Measurements from ENCODE around the gene CETP. TPM values are rescaled to one million over a fixed set of nuclear protein-coding genes. Genes with fewer than 3 reads are reported as not detected.

Gene CETP
- total and polyA plus RNA-seq, 2 of the 8 experiments (the other 6 are each of a cell fraction or from before 2014, with no cell fraction given): not detected

DNA sequence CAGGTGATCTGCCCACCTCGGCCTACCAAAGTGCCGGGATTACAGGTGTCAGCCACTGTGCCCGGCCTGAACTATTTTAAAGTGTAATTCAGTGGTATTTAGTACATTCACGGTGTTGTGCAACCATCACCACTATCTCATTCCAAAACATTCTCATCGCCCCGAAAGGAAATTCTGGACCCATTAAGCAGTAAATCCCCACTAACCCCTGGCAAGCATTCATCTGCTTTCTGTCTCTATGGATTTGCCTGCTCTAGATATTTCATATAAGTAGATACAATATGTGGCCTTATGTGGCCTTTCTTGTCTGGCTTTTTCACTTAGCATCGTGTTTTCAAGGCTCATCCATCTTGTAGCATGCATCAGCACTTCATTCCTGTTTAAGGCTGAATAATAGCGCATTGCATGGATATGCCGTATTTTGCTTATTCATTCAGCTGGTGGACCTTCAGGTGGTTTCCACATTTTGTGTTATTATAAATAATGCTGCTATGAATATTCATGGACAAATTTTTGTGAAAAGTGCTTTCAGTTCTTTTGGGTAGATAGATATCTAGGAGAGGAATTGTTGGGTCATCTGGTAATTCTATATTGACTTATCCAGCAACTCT, 38.2 kb upstream of the CETP start:
- Histone ChIP-seq H3K79me1 (ENCODE audit: low read depth, low read length) (no peaks in the 10 kb centered on the region), H3K27ac (ENCODE audit: low read depth, low read length) (no peak overlapping the region), H3K4ac (replicated peaks; ENCODE audit: insufficient read length, low read depth, low read length) (no peak overlapping the region), H4K8ac (ENCODE audit: extremely low read depth, insufficient read depth, low read length) (no peak overlapping the region), H3K4me3 (ENCODE audit: extremely low read depth in 1 of 4, insufficient read depth in 2 of 4, low read depth in 3 of 4, low read length in 4 of 4) (no peak overlapping the region), H2BK20ac (ENCODE audit: low read length) (no peak overlapping the region), H3K14ac (ENCODE audit: insufficient read length) (no peak overlapping the region), H3K23ac (ENCODE audit: insufficient read length) (no peak overlapping the region), H2BK120ac (replicated peaks; ENCODE audit: low read depth, low read length) (no peak overlapping the region), H3K79me2 (ENCODE audit: control insufficient read depth in 1 of 2, insufficient read depth in 2 of 2, low read length in 2 of 2) (no peaks in the 10 kb centered on the region), H4K5ac (ENCODE audit: insufficient read length, low read depth, low read length) (no peak overlapping the region), H4K91ac (replicated peaks; ENCODE audit: insufficient read length, low read length) (no peak overlapping the region), H2AFZ (ENCODE audit: low read length) (no peak overlapping the region), H3K36me3 (ENCODE audit: control insufficient read depth in 2 of 4, insufficient read depth in 4 of 4, low read length in 3 of 4) (no peaks in the 10 kb centered on the region), H3K56ac (replicated peaks; ENCODE audit: insufficient read length, low read depth, low read length) (no peak overlapping the region), H3K23me2 (ENCODE audit: low read depth, low read length) (no peaks in the 10 kb centered on the region), H3K4me2 (ENCODE audit: insufficient read depth in 1 of 2, low read depth in 2 of 2, low read length in 2 of 2) (no peak overlapping the region), H2BK5ac (ENCODE audit: low read depth, low read length) (no peak overlapping the region), H3K9me3 (ENCODE audit: insufficient read depth in 2 of 2, low read depth in 1 of 2, low read length in 1 of 2) (no peaks in the 10 kb centered on the region), H3K27me3 (replicated peaks in 1 of 4; ENCODE audit: control insufficient read depth in 3 of 4, extremely low read depth in 1 of 4, insufficient read depth in 3 of 4, low read length in 3 of 4) (no peaks in the 10 kb centered on the region), H3K4me1 (replicated peaks in 1 of 4; ENCODE audit: control insufficient read depth in 3 of 4, insufficient read depth in 4 of 4, low read length in 3 of 4) (no peaks in the 10 kb centered on the region), H2BK12ac (ENCODE audit: low read depth, low read length) (no peak overlapping the region), H2BK15ac (ENCODE audit: low read length) (no peak overlapping the region), H3K18ac (ENCODE audit: extremely low read depth, low read length) (no peak overlapping the region), H3K9ac (replicated peaks in 1 of 4; ENCODE audit: extremely low read depth in 1 of 4, low read depth in 3 of 4, low read length in 3 of 4) (no peak overlapping the region), H2AK5ac (ENCODE audit: low read depth, low read length) (no peak overlapping the region), H4K20me1 (replicated peaks in 1 of 2; ENCODE audit: control insufficient read depth in 1 of 2, insufficient read depth in 2 of 2, low read length in 2 of 2) (no peaks in the 10 kb centered on the region)
- ChIA-PET POLR2A (ENCODE audit: partially characterized antibody) (interaction anchor here (1.1 kb wide), 1 partner anchor 9 kb away, joined by 4 read pairs; no protein-coding TSS in a partner anchor), CTCF (ENCODE audit: partially characterized antibody) (no interaction called here)
- DNase-seq (ENCODE audit: low read depth in 1 of 2, low spot score in 2 of 2): no peak
- FAIRE-seq: no peak
- WGBS, 2 experiments (ENCODE audit: extremely low coverage in 1 of 2, insufficient coverage in 1 of 2, insufficient read length in 1 of 2, insufficient replicate concordance in 2 of 2, low coverage in 1 of 2, low lambda C conversion rate in 2 of 2, missing lambda C conversion rate in 1 of 2): 91% methylated on average over 9 of the region's 9 CpGs; no CpG with 5 or more reads in 1 of the 2 experiments
- no peak for TF ChIP-seq ZNF274 (IDR thresholded peaks at IDR 0.05; ENCODE audit: borderline replicate concordance, extremely low read depth, low read length)
- TF ChIP-seq CEBPB (IDR thresholded peaks at IDR 0.05; ENCODE audit: low read depth, low read length): no peak
- TF ChIP-seq ATF3 (IDR thresholded peaks at IDR 0.05; ENCODE audit: insufficient read depth, low read depth, low read length): no peak
- no peak for TF ChIP-seq BCL11A (IDR thresholded peaks at IDR 0.05; ENCODE audit: low read depth in 2 of 2, low read length in 2 of 2)
- TF ChIP-seq RXRA (IDR thresholded peaks at IDR 0.05; ENCODE audit: insufficient read depth, low read depth, low read length): no peak
- no peak for TF ChIP-seq BACH1 (IDR thresholded peaks at IDR 0.05; ENCODE audit: low read length)
- TF ChIP-seq, protein P1, sequence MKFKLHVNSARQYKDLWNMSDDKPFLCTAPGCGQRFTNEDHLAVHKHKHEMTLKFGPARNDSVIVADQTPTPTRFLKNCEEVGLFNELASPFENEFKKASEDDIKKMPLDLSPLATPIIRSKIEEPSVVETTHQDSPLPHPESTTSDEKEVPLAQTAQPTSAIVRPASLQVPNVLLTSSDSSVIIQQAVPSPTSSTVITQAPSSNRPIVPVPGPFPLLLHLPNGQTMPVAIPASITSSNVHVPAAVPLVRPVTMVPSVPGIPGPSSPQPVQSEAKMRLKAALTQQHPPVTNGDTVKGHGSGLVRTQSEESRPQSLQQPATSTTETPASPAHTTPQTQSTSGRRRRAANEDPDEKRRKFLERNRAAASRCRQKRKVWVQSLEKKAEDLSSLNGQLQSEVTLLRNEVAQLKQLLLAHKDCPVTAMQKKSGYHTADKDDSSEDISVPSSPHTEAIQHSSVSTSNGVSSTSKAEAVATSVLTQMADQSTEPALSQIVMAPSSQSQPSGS (IDR thresholded peaks at IDR 0.05; ENCODE audit: low read length): no peak
- TF ChIP-seq SUZ12 (IDR thresholded peaks at IDR 0.05; ENCODE audit: low read length): no peak
- TF ChIP-seq SRF (IDR thresholded peaks at IDR 0.05; ENCODE audit: low read depth, low read length): no peak
- TF ChIP-seq PHF8 (conservative IDR thresholded peaks at IDR 0.05; ENCODE audit: low read depth, low read length): no peak
